ENCODE data around the gene POLR2L. TPM values are rescaled to one million over a fixed set of nuclear protein-coding genes. Genes with fewer than 3 reads are reported as not detected.
A peak's percentile ranks its signal among the peaks of the same experiment; 100 is the strongest.

Gene POLR2L
- total RNA-seq, 1 experiment from 2014 or later = 117 TPM

DNA sequence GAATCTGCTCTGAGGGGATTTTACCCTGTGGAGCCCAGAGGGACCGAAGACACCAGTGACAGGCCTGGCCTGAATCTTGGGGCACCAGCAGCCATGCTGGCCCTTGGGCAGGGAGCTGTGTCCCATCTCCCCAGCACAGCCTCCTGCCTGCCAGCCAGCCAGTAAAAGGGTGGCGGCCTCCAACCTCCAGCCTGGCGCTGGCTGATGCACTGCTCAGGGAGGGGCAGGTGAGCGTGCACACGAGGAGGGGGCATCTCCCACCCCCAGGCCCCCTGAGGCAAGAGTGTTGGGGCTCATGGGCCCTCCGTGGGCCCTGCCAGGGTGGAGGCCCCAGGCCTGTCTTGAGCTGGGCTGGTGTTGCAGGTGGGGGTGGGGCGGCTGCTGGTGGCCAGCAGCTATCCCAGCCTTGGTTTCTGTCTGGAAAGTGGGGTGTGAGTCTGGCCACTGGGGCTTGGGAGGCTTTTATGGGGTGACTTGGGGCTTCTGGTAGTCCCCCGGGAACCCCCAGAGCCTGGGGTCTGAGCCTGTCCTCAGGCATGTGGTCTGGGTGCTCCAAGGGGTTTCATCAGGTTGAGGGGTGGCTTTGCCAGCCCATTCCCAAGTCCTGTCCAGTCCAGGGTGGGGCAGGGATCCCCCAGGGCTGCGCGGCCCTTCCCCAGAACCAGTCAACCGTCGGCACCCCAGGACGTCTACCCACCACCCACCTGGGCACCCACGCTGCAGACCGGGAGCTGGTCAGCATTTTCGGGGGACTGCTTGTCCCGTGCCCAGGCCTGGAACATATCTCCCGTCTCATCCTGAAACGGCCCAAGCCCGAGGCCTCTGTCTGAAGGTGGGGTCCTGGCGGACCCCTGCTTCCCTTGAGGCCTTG is 18.1 kb upstream of the POLR2L start:
- H3K4me1 ChIP-seq (ENCODE audit: insufficient read depth, low read length, poor library complexity, severe bottlenecking) = peaks cover 15% of the 10 kb centered on the region
- TF ChIP-seq, protein P1, sequence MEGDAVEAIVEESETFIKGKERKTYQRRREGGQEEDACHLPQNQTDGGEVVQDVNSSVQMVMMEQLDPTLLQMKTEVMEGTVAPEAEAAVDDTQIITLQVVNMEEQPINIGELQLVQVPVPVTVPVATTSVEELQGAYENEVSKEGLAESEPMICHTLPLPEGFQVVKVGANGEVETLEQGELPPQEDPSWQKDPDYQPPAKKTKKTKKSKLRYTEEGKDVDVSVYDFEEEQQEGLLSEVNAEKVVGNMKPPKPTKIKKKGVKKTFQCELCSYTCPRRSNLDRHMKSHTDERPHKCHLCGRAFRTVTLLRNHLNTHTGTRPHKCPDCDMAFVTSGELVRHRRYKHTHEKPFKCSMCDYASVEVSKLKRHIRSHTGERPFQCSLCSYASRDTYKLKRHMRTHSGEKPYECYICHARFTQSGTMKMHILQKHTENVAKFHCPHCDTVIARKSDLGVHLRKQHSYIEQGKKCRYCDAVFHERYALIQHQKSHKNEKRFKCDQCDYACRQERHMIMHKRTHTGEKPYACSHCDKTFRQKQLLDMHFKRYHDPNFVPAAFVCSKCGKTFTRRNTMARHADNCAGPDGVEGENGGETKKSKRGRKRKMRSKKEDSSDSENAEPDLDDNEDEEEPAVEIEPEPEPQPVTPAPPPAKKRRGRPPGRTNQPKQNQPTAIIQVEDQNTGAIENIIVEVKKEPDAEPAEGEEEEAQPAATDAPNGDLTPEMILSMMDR (conservative IDR thresholded peaks at IDR 0.05; ENCODE audit: low read depth, low read length) = no peak
- no peak for TF ChIP-seq EZH2 (IDR thresholded peaks at IDR 0.05; ENCODE audit: borderline replicate concordance, low read depth, low read length, poor library complexity, severe bottlenecking)
- H3K9me3 ChIP-seq (ENCODE audit: low read depth, low read length, poor library complexity, severe bottlenecking) = no peaks in the 10 kb centered on the region
- H3K36me3 ChIP-seq (ENCODE audit: insufficient read depth, low read length, poor library complexity, severe bottlenecking) = no peaks in the 10 kb centered on the region
- no peak for DNase-seq (ENCODE audit: low spot score)
- intact Hi-C loops (cut with micrococcal nuclease; ENCODE audit: unreplicated experiment) = no loop called here
- ChIA-PET POLR2A (ENCODE audit: low non-redundant PET) (interaction anchor here (0.6 kb wide), 1 partner anchor 199 kb away, joined by 3 read pairs; no protein-coding TSS in a partner anchor), CTCF (no interaction called here)
- no peaks in the 10 kb centered on the region for H3K27me3 ChIP-seq (replicated peaks; ENCODE audit: insufficient read depth, low read depth, low read length, poor library complexity)
- BruUV-seq (replicated peaks) = no TSS peak
- H3K27ac ChIP-seq (ENCODE audit: low read depth, low read length, poor library complexity, severe bottlenecking) = peak overlapping the region; percentile 60
- H3K4me3 ChIP-seq (ENCODE audit: low read depth, low read length, poor library complexity, severe bottlenecking) = no peak overlapping the region

DNA sequence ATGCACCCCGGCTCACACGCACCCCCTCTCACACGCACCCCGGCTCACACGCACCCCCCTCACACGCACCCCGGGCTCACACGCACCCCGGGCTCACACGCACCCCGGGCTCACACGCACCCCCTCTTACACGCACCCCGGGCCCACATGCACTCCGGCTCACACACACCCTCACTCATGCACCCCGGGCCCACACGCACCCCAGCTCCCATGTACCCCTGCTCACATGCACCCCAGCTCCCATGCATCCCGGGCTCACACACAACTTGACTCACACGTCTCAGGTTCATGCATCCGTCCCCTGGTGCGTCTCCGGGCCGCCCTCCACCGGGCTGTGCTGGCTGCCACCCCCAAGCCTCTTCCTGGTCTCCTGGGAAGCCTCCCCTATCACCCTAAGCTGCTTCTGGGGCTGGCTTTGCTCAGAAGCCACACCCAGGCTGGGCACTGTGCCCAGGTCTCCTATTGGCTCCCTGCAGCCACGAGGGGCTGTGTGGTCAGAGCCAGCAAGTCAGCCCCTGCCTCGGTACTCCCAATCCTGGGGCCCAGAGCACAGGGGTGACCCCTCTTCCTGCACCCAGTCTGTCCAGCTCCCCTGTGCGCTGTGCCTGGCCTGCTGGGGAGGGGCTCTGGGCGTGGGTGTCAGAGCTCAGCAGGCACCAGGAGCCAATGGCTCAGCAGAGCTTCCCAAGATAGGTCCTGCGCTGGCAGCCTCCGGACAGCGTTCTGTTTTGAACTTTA is 17.2 kb upstream of the POLR2L start:
- H3K27me3 ChIP-seq (replicated peaks; ENCODE audit: insufficient read depth, low read depth, low read length, poor library complexity) = no peaks in the 10 kb centered on the region
- no peaks in the 10 kb centered on the region for H3K36me3 ChIP-seq (ENCODE audit: insufficient read depth, low read length, poor library complexity, severe bottlenecking)
- ChIA-PET POLR2A (ENCODE audit: low non-redundant PET) (interaction anchor here (0.6 to 0.7 kb wide), 2 partner anchors 189 to 200 kb away, joined by 3 to 13 read pairs; no protein-coding TSS in a partner anchor), CTCF (no interaction called here)
- peak overlapping the region; percentile 53 for H3K4me3 ChIP-seq (ENCODE audit: low read depth, low read length, poor library complexity, severe bottlenecking)
- DNase-seq (ENCODE audit: low spot score) = peak; percentile 92
- H3K4me1 ChIP-seq (ENCODE audit: insufficient read depth, low read length, poor library complexity, severe bottlenecking) = peaks cover 15% of the 10 kb centered on the region
- intact Hi-C loops (cut with micrococcal nuclease; ENCODE audit: unreplicated experiment) = loop anchor here (10.0 kb wide), 1 partner anchor 115 kb away; no protein-coding TSS in a partner anchor
- TF ChIP-seq EZH2 (IDR thresholded peaks at IDR 0.05; ENCODE audit: borderline replicate concordance, low read depth, low read length, poor library complexity, severe bottlenecking) = no peak
- TF ChIP-seq, protein P1 (conservative IDR thresholded peaks at IDR 0.05; ENCODE audit: low read depth, low read length) = no peak
- H3K9me3 ChIP-seq (ENCODE audit: low read depth, low read length, poor library complexity, severe bottlenecking) = no peaks in the 10 kb centered on the region
- H3K27ac ChIP-seq (ENCODE audit: low read depth, low read length, poor library complexity, severe bottlenecking) = peak overlapping the region; percentile 60
- no TSS peak for BruUV-seq (replicated peaks)

DNA sequence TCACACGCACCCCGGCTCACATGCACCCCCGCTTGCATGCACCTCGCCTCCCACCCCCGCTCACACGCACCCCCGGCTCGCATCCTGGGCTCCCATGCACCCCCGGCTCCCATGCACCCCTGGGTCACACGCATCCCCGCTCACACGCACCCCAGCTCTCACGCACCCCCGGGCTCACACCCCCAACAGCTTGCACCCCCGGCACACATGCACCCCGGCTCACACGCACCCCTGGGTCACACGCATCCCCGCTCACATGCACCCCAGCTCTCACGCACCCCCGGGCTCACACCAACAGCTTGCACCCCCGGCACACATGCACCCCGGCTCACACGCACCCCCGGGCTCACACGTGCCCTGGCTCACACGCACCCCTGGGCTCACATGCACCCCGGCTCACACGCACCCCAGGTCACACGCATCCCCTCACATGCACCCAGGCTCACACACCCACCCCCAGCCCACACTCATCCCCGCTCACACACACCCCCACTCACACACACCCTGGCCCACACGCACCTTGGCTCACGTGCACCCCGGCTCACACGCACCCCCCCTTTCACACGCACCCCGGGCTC is 16.5 kb upstream of the POLR2L start:
- no peak for DNase-seq (ENCODE audit: low spot score)
- no TSS peak for BruUV-seq (replicated peaks)
- H3K36me3 ChIP-seq (ENCODE audit: insufficient read depth, low read length, poor library complexity, severe bottlenecking) = no peaks in the 10 kb centered on the region
- peaks cover 15% of the 10 kb centered on the region for H3K4me1 ChIP-seq (ENCODE audit: insufficient read depth, low read length, poor library complexity, severe bottlenecking)
- TF ChIP-seq, protein P1 (conservative IDR thresholded peaks at IDR 0.05; ENCODE audit: low read depth, low read length) = no peak
- TF ChIP-seq EZH2 (IDR thresholded peaks at IDR 0.05; ENCODE audit: borderline replicate concordance, low read depth, low read length, poor library complexity, severe bottlenecking) = no peak
- no peaks in the 10 kb centered on the region for H3K9me3 ChIP-seq (ENCODE audit: low read depth, low read length, poor library complexity, severe bottlenecking)
- peak overlapping the region; percentile 53 for H3K4me3 ChIP-seq (ENCODE audit: low read depth, low read length, poor library complexity, severe bottlenecking)
- POLR2A ChIA-PET (ENCODE audit: low non-redundant PET) = interaction anchor here (0.7 kb wide), 1 partner anchor 190 kb away, joined by 13 read pairs; no protein-coding TSS in a partner anchor
- intact Hi-C loops (cut with micrococcal nuclease; ENCODE audit: unreplicated experiment) = loop anchor here (10.0 kb wide), 1 partner anchor 116 kb away; no protein-coding TSS in a partner anchor
- H3K27me3 ChIP-seq (replicated peaks; ENCODE audit: insufficient read depth, low read depth, low read length, poor library complexity) = no peaks in the 10 kb centered on the region
- CTCF ChIA-PET = no interaction called here
- H3K27ac ChIP-seq (ENCODE audit: low read depth, low read length, poor library complexity, severe bottlenecking) = no peak overlapping the region

Measured in A673 (cell line).